ENCODE results near the gene TRPM3.

GRCh38 chr9:70539001-70539400 lies 582.4 kb downstream of the TRPM3 start:
- TF ChIP-seq CTCF (IDR thresholded peaks at IDR 0.05): no peak
- TF ChIP-seq EP300 (IDR thresholded peaks at IDR 0.05): no peak
- no peak for TF ChIP-seq POLR2A (IDR thresholded peaks at IDR 0.05)
- no peak for TF ChIP-seq POLR2AphosphoS5 (IDR thresholded peaks at IDR 0.05)
